SK-N-SH treated with all-trans-retinoic acid at 6 μM for 48 hours (cell line): ENCODE data around the gene CENPF.

Source experiments
- GLIS3 ChIP-seq: fragments of 250-450 bp; sonication (Bioruptor Pico); IDR thresholded peaks from 2 replicates; pipeline ENCODE4 v1.5.0; 2020; ENCODE audit warnings: mild to moderate bottlenecking, moderate library complexity
- PATZ1 ChIP-seq: fragments of 250-450 bp; sonication (Bioruptor Pico); IDR thresholded peaks from 2 replicates; pipeline ENCODE4 v1.8.0; 2020; ENCODE audit warnings: mild to moderate bottlenecking, moderate library complexity, borderline replicate concordance
- ZFP30 ChIP-seq: fragments of 450-650 bp; formaldehyde crosslinking; IDR thresholded peaks from 2 replicates; pipeline ENCODE4 v1.5.0; 2022; ENCODE audit warnings: mild to moderate bottlenecking, moderate library complexity
- TF ChIP-seq, protein P1 (sequence below): fragments of 250-450 bp; sonication (Bioruptor Pico); IDR thresholded peaks from 2 replicates; pipeline ENCODE4 v1.5.1; 2020; ENCODE audit warnings: low read depth, mild to moderate bottlenecking, moderate library complexity

DNA sequence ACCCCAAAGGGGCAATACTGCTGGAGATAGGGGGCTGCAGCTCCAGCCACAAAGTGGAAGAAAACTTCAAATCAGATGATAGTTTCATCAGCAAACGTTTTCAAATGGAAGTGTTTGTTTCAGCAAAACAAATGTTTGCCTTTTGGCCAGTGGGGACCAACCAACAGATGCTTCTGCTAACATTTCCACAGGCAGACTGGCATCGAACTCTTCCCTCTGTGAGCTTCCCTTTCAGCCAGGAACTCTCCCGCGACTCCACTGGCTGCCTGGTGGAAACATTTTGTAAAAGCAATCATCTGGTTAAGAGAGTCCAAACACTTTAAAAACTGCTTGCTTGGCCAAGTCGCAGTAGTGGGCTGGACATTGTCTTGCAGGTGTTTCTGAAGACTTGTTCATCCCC, 30.7 kb downstream of the CENPF start:
- TF ChIP-seq GLIS3 (no peak), ZFP30 (CRISPR knock-in tag) (no peak), PATZ1 (CRISPR knock-in tag) (no peak)
- TF ChIP-seq, protein P1, sequence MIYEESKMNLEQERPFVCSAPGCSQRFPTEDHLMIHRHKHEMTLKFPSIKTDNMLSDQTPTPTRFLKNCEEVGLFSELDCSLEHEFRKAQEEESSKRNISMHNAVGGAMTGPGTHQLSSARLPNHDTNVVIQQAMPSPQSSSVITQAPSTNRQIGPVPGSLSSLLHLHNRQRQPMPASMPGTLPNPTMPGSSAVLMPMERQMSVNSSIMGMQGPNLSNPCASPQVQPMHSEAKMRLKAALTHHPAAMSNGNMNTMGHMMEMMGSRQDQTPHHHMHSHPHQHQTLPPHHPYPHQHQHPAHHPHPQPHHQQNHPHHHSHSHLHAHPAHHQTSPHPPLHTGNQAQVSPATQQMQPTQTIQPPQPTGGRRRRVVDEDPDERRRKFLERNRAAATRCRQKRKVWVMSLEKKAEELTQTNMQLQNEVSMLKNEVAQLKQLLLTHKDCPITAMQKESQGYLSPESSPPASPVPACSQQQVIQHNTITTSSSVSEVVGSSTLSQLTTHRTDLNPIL = no peak
